Neural progenitor cell (in vitro differentiated cells): ENCODE data around the gene PNPLA3. TPM values are rescaled to one million over a fixed set of nuclear protein-coding genes. Genes with fewer than 3 reads are reported as not detected.
"Not testable (repeated sequence)": the region's sequence is repeated elsewhere in the genome, so short reads cannot be mapped to it uniquely, and the experiment has no call there.

Experiments used
- DNase-seq: peaks from one replicate; pipeline ENCODE4 v3.0.0-alpha.2; 2016; ENCODE audit warnings: low spot score
- H2AFZ ChIP-seq: fragments of 200-600 bp; sonication (generic); replicated peaks from 2 replicates; pipeline ENCODE4 v1.6.1; 2016; ENCODE audit warnings: antibody characterized with exemption
- H3F3A ChIP-seq: fragments of 200-600 bp; sonication (generic); 2 replicates; pipeline ENCODE4 v1.6.1; 2016; ENCODE audit warnings: antibody characterized with exemption, low read depth
- H3K27ac ChIP-seq: fragments of 200-600 bp; sonication (generic); 2 replicates; pipeline ENCODE4 v1.5.1; 2016; ENCODE audit warnings: mild to moderate bottlenecking
- H3K27me3 ChIP-seq: fragments of 200-600 bp; sonication (generic); 2 replicates; pipeline ENCODE4 v1.6.1; 2016; ENCODE audit warnings: mild to moderate bottlenecking, moderate library complexity
- H3K36me3 ChIP-seq: fragments of 200-600 bp; sonication (generic); 2 replicates; pipeline ENCODE4 v1.5.1; 2016
- H3K4me1 ChIP-seq: fragments of 200-600 bp; sonication (generic); 2 replicates; pipeline ENCODE4 v1.6.1; 2016; ENCODE audit warnings: mixed run types
- H3K4me2 ChIP-seq: fragments of 200-600 bp; sonication (generic); 2 replicates; pipeline ENCODE4 v1.6.1; 2016
- H3K4me3 ChIP-seq: fragments of 200-600 bp; sonication (generic); 2 replicates; pipeline ENCODE4 v1.5.1; 2016
- H3K79me2 ChIP-seq: fragments of 200-600 bp; sonication (generic); 2 replicates; pipeline ENCODE4 v1.6.1; 2016; ENCODE audit warnings: low read depth
- H3K9ac ChIP-seq: fragments of 200-600 bp; sonication (generic); 2 replicates; pipeline ENCODE4 v1.6.1; 2016
- H3K9me3 ChIP-seq: fragments of 200-600 bp; sonication (generic); 2 replicates; pipeline ENCODE4 v1.5.1; 2016; ENCODE audit warnings: low read depth
- H4K20me1 ChIP-seq: fragments of 200-600 bp; sonication (generic); 2 replicates; pipeline ENCODE4 v1.6.1; 2016; ENCODE audit warnings: low read depth
- H3K27ac Mint-ChIP-seq: 3 replicates; pipeline ENCODE4 v1.8.0; 2021; ENCODE audit warnings: mixed read lengths
- H3K27me3 Mint-ChIP-seq: 2 replicates; pipeline ENCODE4 v1.8.0; 2022; ENCODE audit warnings: low read depth, mild to moderate bottlenecking, inconsistent platforms, moderate library complexity, mixed read lengths; ENCODE audit not compliant: insufficient read depth
- H3K36me3 Mint-ChIP-seq: 3 replicates; pipeline ENCODE4 v1.8.0; 2021; ENCODE audit warnings: mixed read lengths
- H3K4me1 Mint-ChIP-seq: 3 replicates; pipeline ENCODE4 v1.8.0; 2021; ENCODE audit warnings: mixed read lengths
- H3K4me3 Mint-ChIP-seq: 3 replicates; pipeline ENCODE4 v1.8.0; 2021; ENCODE audit warnings: mild to moderate bottlenecking, moderate library complexity, mixed read lengths
- H3K9me3 Mint-ChIP-seq: 3 replicates; pipeline ENCODE4 v1.8.0; 2020; ENCODE audit warnings: mixed read lengths
- EZH2 ChIP-seq: fragments of 200-600 bp; sonication (generic); IDR thresholded peaks from 2 replicates; pipeline ENCODE4 v1.6.1; 2017; ENCODE audit warnings: antibody characterized with exemption, mild to moderate bottlenecking, moderate library complexity
- EZH2phosphoT487 ChIP-seq: fragments of 200-600 bp; sonication (generic); IDR thresholded peaks from 2 replicates; pipeline ENCODE4 v1.6.1; 2017; ENCODE audit warnings: antibody characterized with exemption
- total RNA-seq: library from RNA; depleted of rRNA; stranded (reverse); fragments of >200 nt; gene quantifications from 2 replicates; pipeline ENCODE4 v1.2.3, GENCODE V29; 2015; ENCODE audit warnings: low replicate concordance
- TF ChIP-seq, protein P1 (sequence below): fragments of 200-600 bp; sonication (generic); IDR thresholded peaks from 2 replicates; pipeline ENCODE4 v1.5.1; 2017; ENCODE audit warnings: antibody characterized with exemption, mild to moderate bottlenecking

The PNPLA3 gene
- total RNA-seq, 1 donor from 2014 or later, result 4.8 TPM

DNA sequence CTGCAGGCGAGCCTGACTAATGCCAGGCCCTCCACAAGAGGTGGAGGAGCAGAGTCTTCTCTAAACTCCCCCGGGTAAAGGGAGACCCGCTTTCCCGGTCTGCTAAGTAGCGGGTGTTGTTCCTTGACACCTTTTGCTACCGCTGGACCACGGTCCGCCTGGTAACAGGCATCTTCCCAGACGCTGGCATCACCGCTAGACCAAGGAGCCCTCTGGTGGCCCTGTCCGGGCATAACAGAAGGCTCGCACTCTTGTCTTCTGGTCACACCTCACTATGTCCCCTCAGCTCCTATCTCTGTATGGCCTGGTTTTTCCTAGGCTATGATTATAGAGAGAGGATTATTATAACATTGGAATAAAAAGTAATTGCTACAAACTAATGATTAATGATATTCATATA lies 19.2 kb upstream of the PNPLA3 start:
- H2AFZ ChIP-seq, H3K36me3 ChIP-seq, H3K27ac Mint-ChIP-seq, DNase-seq, H3K9me3 Mint-ChIP-seq, H3K4me3 ChIP-seq, H3K9ac ChIP-seq, H3K4me3 Mint-ChIP-seq, H3K4me1 ChIP-seq, H3K27me3 ChIP-seq, H3K9me3 ChIP-seq, H3F3A ChIP-seq, H4K20me1 ChIP-seq, H3K27ac ChIP-seq, H3K4me2 ChIP-seq, H3K36me3 Mint-ChIP-seq, H3K79me2 ChIP-seq: not testable (repeated sequence)
- TF ChIP-seq, protein P1, sequence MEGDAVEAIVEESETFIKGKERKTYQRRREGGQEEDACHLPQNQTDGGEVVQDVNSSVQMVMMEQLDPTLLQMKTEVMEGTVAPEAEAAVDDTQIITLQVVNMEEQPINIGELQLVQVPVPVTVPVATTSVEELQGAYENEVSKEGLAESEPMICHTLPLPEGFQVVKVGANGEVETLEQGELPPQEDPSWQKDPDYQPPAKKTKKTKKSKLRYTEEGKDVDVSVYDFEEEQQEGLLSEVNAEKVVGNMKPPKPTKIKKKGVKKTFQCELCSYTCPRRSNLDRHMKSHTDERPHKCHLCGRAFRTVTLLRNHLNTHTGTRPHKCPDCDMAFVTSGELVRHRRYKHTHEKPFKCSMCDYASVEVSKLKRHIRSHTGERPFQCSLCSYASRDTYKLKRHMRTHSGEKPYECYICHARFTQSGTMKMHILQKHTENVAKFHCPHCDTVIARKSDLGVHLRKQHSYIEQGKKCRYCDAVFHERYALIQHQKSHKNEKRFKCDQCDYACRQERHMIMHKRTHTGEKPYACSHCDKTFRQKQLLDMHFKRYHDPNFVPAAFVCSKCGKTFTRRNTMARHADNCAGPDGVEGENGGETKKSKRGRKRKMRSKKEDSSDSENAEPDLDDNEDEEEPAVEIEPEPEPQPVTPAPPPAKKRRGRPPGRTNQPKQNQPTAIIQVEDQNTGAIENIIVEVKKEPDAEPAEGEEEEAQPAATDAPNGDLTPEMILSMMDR, result peak; percentile 41
- peaks cover 10% of the 10 kb centered on the region for H3K4me1 Mint-ChIP-seq
- H3K27me3 Mint-ChIP-seq, result peaks cover 11% of the 10 kb centered on the region

DNA sequence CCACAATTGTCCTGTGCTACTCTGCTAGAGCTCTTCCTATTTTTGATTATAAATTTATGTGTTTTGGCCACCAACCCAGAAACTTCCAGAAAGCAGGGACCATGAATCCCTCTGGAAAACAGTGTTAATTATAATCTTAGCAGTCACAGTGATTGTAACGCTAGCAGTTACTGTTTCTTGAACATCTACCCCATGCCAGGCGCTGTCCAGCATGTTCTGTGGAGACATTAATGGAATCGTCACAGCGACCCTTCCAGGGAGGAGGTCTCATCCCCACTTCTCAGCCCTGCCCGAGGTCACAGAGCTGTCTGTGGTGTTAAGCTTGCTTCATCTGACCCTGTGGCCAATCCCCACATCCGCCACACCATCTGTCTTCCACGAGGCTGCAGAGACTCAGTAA lies 17.9 kb upstream of the PNPLA3 start:
- no peak overlapping the region for H3K4me3 Mint-ChIP-seq
- H3K9me3 Mint-ChIP-seq, result peaks cover 4% of the 10 kb centered on the region
- no peaks in the 10 kb centered on the region for H4K20me1 ChIP-seq
- no peak for DNase-seq
- no peaks in the 10 kb centered on the region for H3K79me2 ChIP-seq
- peaks cover 10% of the 10 kb centered on the region for H3K4me1 Mint-ChIP-seq
- H3K4me2 ChIP-seq, result no peak overlapping the region
- no peak overlapping the region for H3K9ac ChIP-seq
- no peaks in the 10 kb centered on the region for H3K36me3 Mint-ChIP-seq
- no peaks in the 10 kb centered on the region for H3K36me3 ChIP-seq
- no peaks in the 10 kb centered on the region for H3K9me3 ChIP-seq
- no peak overlapping the region for H3K4me3 ChIP-seq
- no peak for TF ChIP-seq EZH2phosphoT487
- TF ChIP-seq, protein P1, result no peak
- no peak for TF ChIP-seq EZH2
- H3K27me3 Mint-ChIP-seq, result peaks cover 6% of the 10 kb centered on the region
- no peaks in the 10 kb centered on the region for H3K27me3 ChIP-seq
- H3K4me1 ChIP-seq, result no peaks in the 10 kb centered on the region
- H2AFZ ChIP-seq, result no peak overlapping the region
- H3K27ac ChIP-seq, result no peak overlapping the region
- no peak overlapping the region for H3K27ac Mint-ChIP-seq
- no peaks in the 10 kb centered on the region for H3F3A ChIP-seq

DNA sequence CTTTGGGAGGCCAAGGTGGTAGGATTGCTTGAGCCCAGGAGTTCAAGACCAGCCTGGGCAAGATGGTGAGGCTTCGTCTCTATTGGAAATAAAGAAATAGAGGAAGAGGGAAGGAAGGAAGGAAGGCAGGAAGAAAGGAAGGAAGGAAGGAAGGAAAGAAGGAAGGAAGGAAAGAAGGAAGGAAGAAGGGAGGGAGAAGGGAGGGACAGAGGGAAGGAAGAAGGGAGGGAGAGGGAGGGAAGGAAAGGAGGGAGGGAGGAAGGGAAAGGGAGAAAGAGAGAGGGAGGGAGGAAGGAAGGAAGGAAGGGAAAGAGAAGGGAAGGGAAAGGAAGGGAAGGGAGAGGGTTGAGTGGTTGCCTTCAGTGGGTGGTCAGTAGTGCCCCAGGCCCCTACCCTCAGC lies 13.9 kb upstream of the PNPLA3 start:
- no peak overlapping the region for H3K9ac ChIP-seq
- peaks cover 19% of the 10 kb centered on the region for H3K27me3 Mint-ChIP-seq
- no peak overlapping the region for H3K4me3 ChIP-seq
- no peaks in the 10 kb centered on the region for H3K4me1 ChIP-seq
- DNase-seq, result no peak
- H3K4me1 Mint-ChIP-seq, result peaks cover 9% of the 10 kb centered on the region
- peaks cover 4% of the 10 kb centered on the region for H3K9me3 Mint-ChIP-seq
- H3K36me3 ChIP-seq, result no peaks in the 10 kb centered on the region
- no peaks in the 10 kb centered on the region for H4K20me1 ChIP-seq
- H3K27me3 ChIP-seq, result no peaks in the 10 kb centered on the region
- TF ChIP-seq EZH2phosphoT487, result no peak
- no peak for TF ChIP-seq EZH2
- TF ChIP-seq, protein P1, result no peak
- H3K27ac Mint-ChIP-seq, result no peak overlapping the region
- no peak overlapping the region for H3K27ac ChIP-seq
- H3K4me2 ChIP-seq, result no peak overlapping the region
- no peak overlapping the region for H2AFZ ChIP-seq
- H3F3A ChIP-seq, result no peaks in the 10 kb centered on the region
- no peaks in the 10 kb centered on the region for H3K36me3 Mint-ChIP-seq
- no peak overlapping the region for H3K4me3 Mint-ChIP-seq
- H3K9me3 ChIP-seq, result no peaks in the 10 kb centered on the region
- H3K79me2 ChIP-seq, result no peaks in the 10 kb centered on the region
